Sigmoid colon (tissue), 7 donors: Measurements from ENCODE around the gene IZUMO2. TPM values are rescaled to one million over a fixed set of nuclear protein-coding genes. Genes with fewer than 3 reads are reported as not detected.
"Not testable (repeated sequence)": the region's sequence is repeated elsewhere in the genome, so short reads cannot be mapped to it uniquely, and the experiment has no call there.

Source experiments
- DNase-seq: peaks from one replicate; pipeline ENCODE4 v3.0.0-alpha.2; 2019
- H3K27ac ChIP-seq, 4 donors: fragments of 200-600 bp; sonication (generic); one replicate each; pipeline ENCODE4 v1.5.1; 2016 to 2019; ENCODE audit warnings: mild to moderate bottlenecking in 1 of 4
- H3K27me3 ChIP-seq, 3 donors: fragments of 200-600 bp; sonication (generic); one replicate each; pipeline ENCODE4 v1.5.1; 2019; ENCODE audit warnings: mild to moderate bottlenecking in 1 of 3
- H3K36me3 ChIP-seq, 4 donors: fragments of 200-600 bp; sonication (generic); one replicate each; pipeline ENCODE4 v1.5.1; 2016 to 2019
- H3K4me1 ChIP-seq, 4 donors: fragments of 200-600 bp; sonication (generic); one replicate each; pipeline ENCODE4 v1.5.1; 2017 to 2019
- H3K4me3 ChIP-seq, 4 donors: fragments of 200-600 bp; sonication (generic); one replicate each; pipeline ENCODE4 v1.5.1; 2017 to 2019; ENCODE audit warnings: mild to moderate bottlenecking in 2 of 4, moderate library complexity in 1 of 4
- H3K9me3 ChIP-seq, 4 donors: fragments of 200-600 bp in 3 of 4; sonication (generic) in 3 of 4; one replicate each; pipeline versions ENCODE4 v1.5.1 to v1.6.1; 2013 to 2019
- WGBS, 2 donors: extraction: QIAGEN DNeasy Blood & Tissue Kit; methylation state at CpG; one replicate each; pipeline ENCODE4 v1.1.7; 2013; 5-methylcytosine and 5-hydroxymethylcytosine counted together
- intact Hi-C: fragments of 100-400 bp; cut with DNase I; formaldehyde crosslinking; loops from one replicate; pipeline ENCODE4 v1.15.1; 2023
- polyA plus RNA-seq, 3 donors: library from polyadenylated mRNA; stranded (reverse); fragments of 200-250 nt; gene quantifications; one replicate each; pipeline ENCODE4 v1.2.3, GENCODE V29; 2013
- total RNA-seq, 4 donors: library from RNA; depleted of rRNA; stranded (reverse); fragments of >200 nt; gene quantifications; one replicate each; pipeline ENCODE4 v1.1.0, GENCODE V29; 2016
- donor health status: healthy with polysubstance abuse.
- donor health status: Bipolar disorder and iron deficiency.
- donor health status: healthy.

Gene IZUMO2
- total and polyA plus RNA-seq, 7 donors = not detected

- 68 to 76% methylated on average over 6 of the region's 13 CpGs for WGBS, 2 donors
- intact Hi-C loops, H3K9me3 ChIP-seq, H3K36me3 ChIP-seq, H3K27me3 ChIP-seq, H3K4me1 ChIP-seq, DNase-seq, H3K4me3 ChIP-seq, H3K27ac ChIP-seq: not testable (repeated sequence)
Measured at GRCh38 chr19:50103405-50103804, 59.7 kb downstream of the IZUMO2 start.

Other genes with a start within 250 kb of the IZUMO2 start
- 1 to 10 TPM; 5.3 to 7.1 (median 5.9) TPM for gene ATF5, start 234.1 kb downstream of the IZUMO2 start, total RNA-seq
- 10 to 100 TPM; 18.0 to 42.3 (median 33.1) TPM for gene ATF5, start 234.1 kb downstream of the IZUMO2 start, polyA plus RNA-seq
- 10 to 100 TPM; 25.0 to 32.6 (median 26.0) TPM for gene NUP62, start 233.8 kb downstream of the IZUMO2 start, total RNA-seq
- gene NUP62, start 233.8 kb downstream of the IZUMO2 start, polyA plus RNA-seq = 10 to 100 TPM; 10.2 to 42.6 (median 18.0) TPM
- gene SIGLEC11, start 202.1 kb downstream of the IZUMO2 start, total RNA-seq = 1 to 10 TPM in 3 of 4 donors, not detected in 1; 1.4 to 2.5 (median 2.1) TPM
- 1 to 10 TPM in 1 of 3 donors, under 1 TPM in 2; 0.60 to 1.8 (median 0.66) TPM for gene SIGLEC11, start 202.1 kb downstream of the IZUMO2 start, polyA plus RNA-seq
- gene VRK3, start 137.9 kb downstream of the IZUMO2 start, total RNA-seq = 10 to 100 TPM; 17.4 to 30.7 (median 24.8) TPM
- 10 to 100 TPM; 31.2 to 51.6 (median 45.8) TPM for gene VRK3, start 137.9 kb downstream of the IZUMO2 start, polyA plus RNA-seq
- gene ZNF473, start 137.3 kb downstream of the IZUMO2 start, total RNA-seq = 10 to 100 TPM in 2 of 4 donors, 1 to 10 TPM in 2; 5.8 to 13.2 (median 9.3) TPM
- 1 to 10 TPM in 2 of 3 donors, under 1 TPM in 1; 0.92 to 2.7 (median 1.8) TPM for gene ZNF473, start 137.3 kb downstream of the IZUMO2 start, polyA plus RNA-seq
- 1 to 10 TPM in 2 of 4 donors, under 1 TPM in 2; 0.16 to 3.9 (median 1.3) TPM for gene MYH14, start 40.3 kb upstream of the IZUMO2 start, total RNA-seq
- gene MYH14, start 40.3 kb upstream of the IZUMO2 start, polyA plus RNA-seq = 100 to 1,000 TPM in 2 of 3 donors, 10 to 100 TPM in 1; 92.5 to 479 (median 235) TPM
- under 1 TPM in 2 of 4 donors, not detected in 2; 0.36 to 0.83 TPM for gene KCNC3, start 166.1 kb upstream of the IZUMO2 start, total RNA-seq
- 1 to 10 TPM in 1 of 3 donors, under 1 TPM in 1, not detected in 1; 0.92 to 1.6 TPM for gene KCNC3, start 166.1 kb upstream of the IZUMO2 start, polyA plus RNA-seq
- under 1 TPM in 2 of 4 donors, not detected in 2; 0.55 to 0.95 TPM for gene NAPSA, start 202.4 kb upstream of the IZUMO2 start, total RNA-seq
- gene NAPSA, start 202.4 kb upstream of the IZUMO2 start, polyA plus RNA-seq = 1 to 10 TPM in 2 of 3 donors, under 1 TPM in 1; 0.69 to 2.4 (median 2.0) TPM
- gene NR1H2, start 213.2 kb upstream of the IZUMO2 start, total RNA-seq = 100 to 1,000 TPM in 3 of 4 donors, 10 to 100 TPM in 1; 92.5 to 143 (median 109) TPM
- gene NR1H2, start 213.2 kb upstream of the IZUMO2 start, polyA plus RNA-seq = 10 to 100 TPM; 58.9 to 72.8 (median 65.4) TPM
- gene POLD1, start 221.1 kb upstream of the IZUMO2 start, total RNA-seq = 10 to 100 TPM in 3 of 4 donors, 1 to 10 TPM in 1; 9.6 to 20.5 (median 10.0) TPM
- 10 to 100 TPM; 10.8 to 44.2 (median 19.0) TPM for gene POLD1, start 221.1 kb upstream of the IZUMO2 start, polyA plus RNA-seq